ENCODE measurements around the gene LPCAT3.

LPCAT3 gene

DNA sequence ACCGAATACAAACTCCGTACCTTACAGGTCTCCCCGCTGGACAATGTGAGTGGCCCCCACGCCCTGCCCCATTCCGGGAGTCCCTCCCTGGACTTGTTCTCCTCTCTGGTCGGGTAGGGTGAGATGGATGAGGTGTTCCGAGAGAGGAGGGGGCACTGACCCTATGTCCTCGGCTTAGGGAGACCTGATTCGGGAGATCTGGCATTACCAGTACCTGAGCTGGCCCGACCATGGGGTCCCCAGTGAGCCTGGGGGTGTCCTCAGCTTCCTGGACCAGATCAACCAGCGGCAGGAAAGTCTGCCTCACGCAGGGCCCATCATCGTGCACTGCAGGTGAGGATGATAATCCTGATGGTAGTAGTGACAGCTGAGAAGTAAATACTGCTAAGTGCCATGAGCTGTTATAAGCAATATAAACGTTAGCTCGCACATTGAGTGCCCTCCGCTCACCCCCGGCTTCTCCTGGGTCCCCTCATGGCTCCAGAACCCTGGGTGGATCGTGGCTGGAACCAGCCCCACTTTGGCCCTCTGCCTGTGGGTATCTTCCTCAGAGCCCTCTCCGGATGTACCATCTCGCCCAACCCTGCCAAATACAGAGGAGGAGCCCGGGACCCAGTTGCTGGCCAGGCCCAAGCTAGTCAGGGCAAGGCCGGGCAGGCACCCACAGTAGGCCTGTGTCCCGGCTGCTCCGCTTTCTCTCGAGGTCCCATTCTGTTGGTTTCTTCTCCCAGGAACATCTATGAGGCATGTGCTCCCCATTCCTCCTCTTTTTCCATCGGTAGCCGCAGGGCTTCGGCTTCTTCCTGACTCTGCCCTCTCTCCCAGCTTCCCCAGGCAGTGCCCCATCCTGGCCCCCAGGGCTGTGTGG, 60.3 kb downstream of the LPCAT3 start:
- TF ChIP-seq NFIC (IDR thresholded peaks at IDR 0.05) (no peak), YY1 (IDR thresholded peaks at IDR 0.05; ENCODE audit: low read depth) (no peak)

DNA sequence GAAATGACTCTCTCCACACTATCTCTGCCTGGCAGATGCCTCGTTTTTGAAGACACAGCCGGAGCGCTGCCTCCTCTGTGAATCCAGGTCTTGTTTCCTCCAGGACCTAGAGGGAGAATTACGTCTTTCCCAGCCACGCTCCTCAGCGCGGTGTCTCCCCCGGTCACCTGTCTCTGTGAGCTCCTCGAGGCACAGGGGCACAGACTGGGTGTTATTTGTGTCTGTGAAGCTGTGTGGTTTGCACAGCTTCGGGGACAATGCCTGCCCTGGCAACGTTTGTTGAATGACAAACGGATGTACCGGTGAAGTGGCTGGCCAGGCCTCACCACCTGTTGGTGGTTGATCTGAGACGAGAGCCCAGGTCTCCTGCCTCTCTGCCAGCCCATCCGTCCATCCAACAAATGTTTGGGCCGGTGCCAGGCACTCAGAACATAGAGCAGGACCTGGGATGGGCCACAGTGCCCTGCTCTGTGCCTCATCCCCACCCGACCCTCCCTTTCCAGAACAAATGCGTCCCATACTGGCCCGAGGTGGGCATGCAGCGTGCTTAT, 61.0 kb downstream of the LPCAT3 start:
- TF ChIP-seq FOXM1 (IDR thresholded peaks at IDR 0.05; ENCODE audit: borderline replicate concordance, low read depth) (no peak), ZBTB7A (IDR thresholded peaks at IDR 0.05; ENCODE audit: low read depth) (no peak), EP300 (IDR thresholded peaks at IDR 0.05; ENCODE audit: borderline replicate concordance) (no peak), YY1 (IDR thresholded peaks at IDR 0.05; ENCODE audit: low read depth) (no peak), NFIC (IDR thresholded peaks at IDR 0.05) (no peak), TAF1 (IDR thresholded peaks at IDR 0.05; ENCODE audit: low read depth) (no peak), TCF12 (IDR thresholded peaks at IDR 0.05; ENCODE audit: low read depth) (no peak), TEAD4 (IDR thresholded peaks at IDR 0.05) (no peak), EGR1 (IDR thresholded peaks at IDR 0.05) (no peak), RAD21 (IDR thresholded peaks at IDR 0.05; ENCODE audit: low read depth) (no peak), CREB1 (IDR thresholded peaks at IDR 0.05; ENCODE audit: low read depth) (no peak), CEBPB (IDR thresholded peaks at IDR 0.05) (no peak)
- TF ChIP-seq, protein P1, sequence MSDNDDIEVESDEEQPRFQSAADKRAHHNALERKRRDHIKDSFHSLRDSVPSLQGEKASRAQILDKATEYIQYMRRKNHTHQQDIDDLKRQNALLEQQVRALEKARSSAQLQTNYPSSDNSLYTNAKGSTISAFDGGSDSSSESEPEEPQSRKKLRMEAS (IDR thresholded peaks at IDR 0.05): no peak
- TF ChIP-seq, protein P2, sequence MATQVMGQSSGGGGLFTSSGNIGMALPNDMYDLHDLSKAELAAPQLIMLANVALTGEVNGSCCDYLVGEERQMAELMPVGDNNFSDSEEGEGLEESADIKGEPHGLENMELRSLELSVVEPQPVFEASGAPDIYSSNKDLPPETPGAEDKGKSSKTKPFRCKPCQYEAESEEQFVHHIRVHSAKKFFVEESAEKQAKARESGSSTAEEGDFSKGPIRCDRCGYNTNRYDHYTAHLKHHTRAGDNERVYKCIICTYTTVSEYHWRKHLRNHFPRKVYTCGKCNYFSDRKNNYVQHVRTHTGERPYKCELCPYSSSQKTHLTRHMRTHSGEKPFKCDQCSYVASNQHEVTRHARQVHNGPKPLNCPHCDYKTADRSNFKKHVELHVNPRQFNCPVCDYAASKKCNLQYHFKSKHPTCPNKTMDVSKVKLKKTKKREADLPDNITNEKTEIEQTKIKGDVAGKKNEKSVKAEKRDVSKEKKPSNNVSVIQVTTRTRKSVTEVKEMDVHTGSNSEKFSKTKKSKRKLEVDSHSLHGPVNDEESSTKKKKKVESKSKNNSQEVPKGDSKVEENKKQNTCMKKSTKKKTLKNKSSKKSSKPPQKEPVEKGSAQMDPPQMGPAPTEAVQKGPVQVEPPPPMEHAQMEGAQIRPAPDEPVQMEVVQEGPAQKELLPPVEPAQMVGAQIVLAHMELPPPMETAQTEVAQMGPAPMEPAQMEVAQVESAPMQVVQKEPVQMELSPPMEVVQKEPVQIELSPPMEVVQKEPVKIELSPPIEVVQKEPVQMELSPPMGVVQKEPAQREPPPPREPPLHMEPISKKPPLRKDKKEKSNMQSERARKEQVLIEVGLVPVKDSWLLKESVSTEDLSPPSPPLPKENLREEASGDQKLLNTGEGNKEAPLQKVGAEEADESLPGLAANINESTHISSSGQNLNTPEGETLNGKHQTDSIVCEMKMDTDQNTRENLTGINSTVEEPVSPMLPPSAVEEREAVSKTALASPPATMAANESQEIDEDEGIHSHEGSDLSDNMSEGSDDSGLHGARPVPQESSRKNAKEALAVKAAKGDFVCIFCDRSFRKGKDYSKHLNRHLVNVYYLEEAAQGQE (IDR thresholded peaks at IDR 0.05; ENCODE audit: low read depth): no peak
- TF ChIP-seq, protein P3, sequence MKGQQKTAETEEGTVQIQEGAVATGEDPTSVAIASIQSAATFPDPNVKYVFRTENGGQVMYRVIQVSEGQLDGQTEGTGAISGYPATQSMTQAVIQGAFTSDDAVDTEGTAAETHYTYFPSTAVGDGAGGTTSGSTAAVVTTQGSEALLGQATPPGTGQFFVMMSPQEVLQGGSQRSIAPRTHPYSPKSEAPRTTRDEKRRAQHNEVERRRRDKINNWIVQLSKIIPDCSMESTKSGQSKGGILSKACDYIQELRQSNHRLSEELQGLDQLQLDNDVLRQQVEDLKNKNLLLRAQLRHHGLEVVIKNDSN (IDR thresholded peaks at IDR 0.05): no peak

DNA sequence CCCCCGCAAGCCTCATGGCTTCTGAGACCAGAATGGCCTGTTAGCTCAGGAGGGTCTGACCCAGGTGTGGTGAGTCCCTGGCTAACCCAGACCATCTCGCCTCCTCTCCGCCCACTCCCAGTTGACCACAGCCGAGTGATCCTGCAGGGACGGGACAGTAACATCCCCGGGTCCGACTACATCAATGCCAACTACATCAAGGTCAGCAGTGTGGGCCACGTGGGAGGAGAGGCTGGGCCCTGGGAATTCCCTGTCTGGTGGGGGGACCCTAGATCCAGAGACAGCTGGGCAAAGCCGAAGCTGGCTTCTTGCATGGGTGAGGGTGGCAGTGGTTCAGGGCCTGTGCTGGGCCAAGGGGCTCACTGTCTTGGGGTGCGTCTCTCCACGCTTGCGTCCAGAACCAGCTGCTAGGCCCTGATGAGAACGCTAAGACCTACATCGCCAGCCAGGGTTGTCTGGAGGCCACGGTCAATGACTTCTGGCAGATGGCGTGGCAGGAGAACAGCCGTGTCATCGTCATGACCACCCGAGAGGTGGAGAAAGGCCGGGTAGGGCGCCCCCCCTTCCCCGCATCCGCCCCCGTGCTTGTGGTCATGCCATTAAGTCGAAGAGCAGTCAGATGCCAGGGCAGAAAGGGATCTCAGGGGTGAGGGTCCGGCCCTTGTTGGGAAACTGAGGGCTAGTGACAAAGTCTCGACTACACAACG, 62.1 kb downstream of the LPCAT3 start:
- TF ChIP-seq CREB1 (IDR thresholded peaks at IDR 0.05; ENCODE audit: low read depth) (no peak), ZBTB7A (IDR thresholded peaks at IDR 0.05; ENCODE audit: low read depth) (no peak), FOXM1 (IDR thresholded peaks at IDR 0.05; ENCODE audit: borderline replicate concordance, low read depth) (no peak), NFIC (IDR thresholded peaks at IDR 0.05) (no peak), EGR1 (IDR thresholded peaks at IDR 0.05) (no peak), YY1 (IDR thresholded peaks at IDR 0.05; ENCODE audit: low read depth) (no peak)

DNA sequence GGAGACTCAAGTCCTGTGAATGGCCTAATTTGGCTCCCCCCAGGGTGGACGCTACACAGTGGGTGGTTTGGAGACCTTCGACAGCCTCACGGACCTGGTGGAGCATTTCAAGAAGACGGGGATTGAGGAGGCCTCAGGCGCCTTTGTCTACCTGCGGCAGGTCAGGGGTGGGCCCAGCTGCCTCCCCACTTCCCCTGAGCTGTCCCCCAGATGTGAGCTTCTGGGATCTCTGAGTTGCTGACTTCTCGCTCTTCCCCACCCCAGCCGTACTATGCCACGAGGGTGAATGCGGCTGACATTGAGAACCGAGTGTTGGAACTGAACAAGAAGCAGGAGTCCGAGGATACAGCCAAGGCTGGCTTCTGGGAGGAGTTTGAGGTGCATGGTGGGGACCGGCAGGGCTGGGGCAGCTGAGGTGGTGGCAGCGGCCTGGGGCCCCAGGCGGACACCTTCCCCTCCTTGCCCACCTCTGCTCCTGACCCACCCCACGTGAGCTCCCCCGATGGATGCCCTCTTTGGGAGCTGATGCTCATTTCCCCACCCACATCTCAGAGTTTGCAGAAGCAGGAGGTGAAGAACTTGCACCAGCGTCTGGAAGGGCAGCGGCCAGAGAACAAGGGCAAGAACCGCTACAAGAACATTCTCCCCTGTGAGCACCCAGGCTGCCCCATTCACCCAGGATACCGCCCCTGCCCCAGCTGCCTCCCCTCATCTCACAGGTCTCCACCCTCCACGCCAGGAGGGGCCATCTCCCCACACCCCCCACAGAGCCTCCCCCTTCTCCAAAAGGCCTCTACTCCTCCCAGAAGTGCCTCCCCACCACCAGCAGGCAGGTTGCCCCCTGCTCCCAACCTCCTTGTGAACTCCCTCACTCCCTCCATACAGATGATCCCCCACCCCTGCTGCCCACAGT, 62.9 kb downstream of the LPCAT3 start:
- TF ChIP-seq, protein P3 (IDR thresholded peaks at IDR 0.05): no peak
- TF ChIP-seq TEAD4 (IDR thresholded peaks at IDR 0.05) (no peak), EP300 (IDR thresholded peaks at IDR 0.05; ENCODE audit: borderline replicate concordance) (no peak)

DNA sequence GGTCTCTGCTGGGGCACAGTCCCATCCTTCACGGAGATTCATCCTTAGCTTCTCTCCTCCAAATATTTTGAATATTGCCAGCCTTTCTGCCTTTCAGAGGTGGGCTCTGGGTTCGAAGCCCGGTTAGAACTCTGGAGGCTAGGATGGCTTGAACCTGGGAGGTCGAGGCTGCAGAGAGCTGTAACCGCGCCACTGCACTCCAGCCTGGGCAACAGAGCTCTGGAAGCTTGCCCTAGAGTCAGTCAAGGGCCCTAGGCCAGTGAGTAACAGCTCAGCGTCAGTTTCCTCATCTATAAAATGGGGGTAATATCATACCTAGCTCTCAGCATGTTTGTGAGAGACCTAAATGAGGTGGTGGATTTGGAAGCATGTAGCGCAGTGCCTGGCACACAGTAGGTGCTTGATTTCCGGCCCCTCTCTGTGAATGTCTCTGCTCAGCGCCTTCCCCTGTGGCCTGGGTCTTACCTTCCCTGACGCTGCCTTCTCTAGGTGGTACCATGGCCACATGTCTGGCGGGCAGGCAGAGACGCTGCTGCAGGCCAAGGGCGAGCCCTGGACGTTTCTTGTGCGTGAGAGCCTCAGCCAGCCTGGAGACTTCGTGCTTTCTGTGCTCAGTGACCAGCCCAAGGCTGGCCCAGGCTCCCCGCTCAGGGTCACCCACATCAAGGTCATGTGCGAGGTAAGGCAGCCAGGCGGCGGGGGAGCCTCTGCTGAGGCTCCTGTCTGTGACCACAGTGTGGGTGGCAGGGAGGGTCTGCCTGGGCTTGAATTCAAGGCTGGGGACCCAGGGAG, 63.8 kb downstream of the LPCAT3 start:
- TF ChIP-seq CREB1 (IDR thresholded peaks at IDR 0.05; ENCODE audit: low read depth) (no peak), EP300 (IDR thresholded peaks at IDR 0.05; ENCODE audit: borderline replicate concordance) (no peak), TEAD4 (IDR thresholded peaks at IDR 0.05) (no peak), TCF12 (IDR thresholded peaks at IDR 0.05; ENCODE audit: low read depth) (no peak), TAF1 (IDR thresholded peaks at IDR 0.05; ENCODE audit: low read depth) (no peak), YY1 (IDR thresholded peaks at IDR 0.05; ENCODE audit: low read depth) (no peak), FOXM1 (IDR thresholded peaks at IDR 0.05; ENCODE audit: borderline replicate concordance, low read depth) (no peak), RAD21 (IDR thresholded peaks at IDR 0.05; ENCODE audit: low read depth) (no peak)

All from Ishikawa (cell line).